Left ventricle myocardium inferior (tissue), 1 donor: ENCODE measurements around the gene HELQ. TPM values are rescaled to one million over a fixed set of nuclear protein-coding genes. Genes with fewer than 3 reads are reported as not detected.
A peak's percentile ranks its signal among the peaks of the same experiment; 100 is the strongest.

Experiments
- DNase-seq: peaks from one replicate; pipeline ENCODE4 v3.0.0-alpha.2; 2020
- H3K27ac ChIP-seq: fragments of 200-600 bp; replicated peaks from 2 replicates; pipeline ENCODE4 v1.8.0; 2021
- H3K27me3 ChIP-seq: fragments of 200-600 bp; 2 replicates; pipeline ENCODE4 v1.8.0; 2021; ENCODE audit warnings: low read depth
- H3K36me3 ChIP-seq: fragments of 200-600 bp; 2 replicates; pipeline ENCODE4 v1.8.0; 2021
- H3K4me1 ChIP-seq: fragments of 200-600 bp; 2 replicates; pipeline ENCODE4 v1.8.0; 2021
- H3K4me3 ChIP-seq: fragments of 200-600 bp; 2 replicates; pipeline ENCODE4 v1.8.0; 2021; ENCODE audit warnings: mild to moderate bottlenecking, moderate library complexity
- H3K9me3 ChIP-seq: fragments of 200-600 bp; replicated peaks from 2 replicates; pipeline ENCODE4 v1.8.0; 2021
- CTCF ChIP-seq: fragments of 200-600 bp; IDR thresholded peaks from 2 replicates; pipeline ENCODE4 v1.8.0; 2021; ENCODE audit warnings: antibody characterized with exemption, mild to moderate bottlenecking, borderline replicate concordance
- intact Hi-C: fragments of 100-400 bp; cut with micrococcal nuclease; formaldehyde crosslinking; loops from one replicate; pipeline ENCODE4 v1.11.0; 2022
- total RNA-seq: library from RNA; stranded (reverse); fragmentation: NEBNext Ultra II Directional; extraction: Animal tissue kit (Norgen Biotek cat#: 25700); gene quantifications from one replicate; pipeline ENCODE4 v1.2.1, GENCODE V29; 2021
- donor health status: DM: no; HTN: yes; CAD: no; lungs with severe emphysema.

Gene HELQ
- total RNA-seq, 1 donor from 2014 or later = 14.0 TPM

- peaks cover 3% of the 10 kb centered on the region for H3K36me3 ChIP-seq
- intact Hi-C loops = no loop called here
- peak; percentile 7 for TF ChIP-seq CTCF
- DNase-seq = peak; percentile 96
- no peaks in the 10 kb centered on the region for H3K9me3 ChIP-seq
- H3K27me3 ChIP-seq = no peaks in the 10 kb centered on the region
- peak within 1 kb of the TSS; percentile 93 for H3K27ac ChIP-seq
- H3K4me3 ChIP-seq = peak within 1 kb of the TSS; percentile 80
- H3K4me1 ChIP-seq = peaks cover 22% of the 10 kb centered on the region
Measured at GRCh38 chr4:83484500-83485461, 29.2 kb upstream of the HELQ start, which contains the start of gene ABRAXAS1. ABRAXAS1 (minus strand) TSS chr4:83485100; CDS start chr4:83485072, 28 bp downstream.

DNA sequence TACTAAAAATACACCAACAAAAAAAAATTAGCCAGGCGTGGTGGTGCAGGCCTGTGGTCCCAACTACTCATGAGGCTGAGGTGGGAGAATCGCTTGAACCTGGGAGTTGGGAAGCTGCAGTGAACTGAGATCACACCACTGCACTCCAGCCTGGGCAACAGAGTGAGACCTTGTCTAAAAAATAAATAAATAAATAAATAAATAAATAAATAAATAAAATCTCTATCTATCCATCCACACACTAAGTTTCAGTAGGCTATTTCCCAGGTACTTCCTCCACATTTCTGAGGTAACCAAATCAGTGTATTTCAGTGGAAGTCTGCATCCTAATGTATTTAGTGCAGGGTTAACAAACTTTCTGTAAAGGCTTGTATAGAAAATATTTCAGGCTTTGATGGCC, 18.3 kb upstream of the HELQ start:
- H3K4me3 ChIP-seq = no peak overlapping the region
- no peak for DNase-seq
- no peak overlapping the region for H3K27ac ChIP-seq
- intact Hi-C loops = no loop called here
- H3K4me1 ChIP-seq = no peaks in the 10 kb centered on the region
- no peak for TF ChIP-seq CTCF
- no peaks in the 10 kb centered on the region for H3K9me3 ChIP-seq
- H3K27me3 ChIP-seq = no peaks in the 10 kb centered on the region
- peaks cover 34% of the 10 kb centered on the region for H3K36me3 ChIP-seq

DNA sequence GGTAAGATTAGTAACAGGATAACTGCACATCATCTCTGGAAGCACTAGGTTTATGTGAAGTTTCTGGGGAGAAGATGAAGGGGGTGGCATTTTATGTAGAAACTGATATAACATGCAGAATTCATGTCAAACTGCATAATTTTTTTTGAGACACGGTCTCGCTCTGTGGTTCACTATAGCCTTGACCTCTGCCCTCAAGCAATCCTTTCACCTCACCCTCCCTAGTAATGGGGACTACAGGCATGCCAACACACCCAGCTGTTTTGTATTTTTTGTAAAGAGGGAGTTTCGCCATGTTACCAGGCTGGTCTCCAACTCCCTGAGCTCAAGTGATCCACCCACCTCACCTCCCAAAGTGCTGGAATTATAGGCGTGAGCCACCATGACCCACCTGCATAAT, 17.8 kb upstream of the HELQ start:
- peaks cover 39% of the 10 kb centered on the region for H3K36me3 ChIP-seq
- no peaks in the 10 kb centered on the region for H3K4me1 ChIP-seq
- no peak overlapping the region for H3K4me3 ChIP-seq
- H3K27me3 ChIP-seq = no peaks in the 10 kb centered on the region
- TF ChIP-seq CTCF = no peak
- no peaks in the 10 kb centered on the region for H3K9me3 ChIP-seq
- H3K27ac ChIP-seq = no peak overlapping the region
- intact Hi-C loops = no loop called here
- DNase-seq = no peak

GRCh38 chr4:83456184-83456501, 520 bp upstream of the HELQ start:
- H3K9me3 ChIP-seq = no peaks in the 10 kb centered on the region
- H3K27me3 ChIP-seq = no peaks in the 10 kb centered on the region
- H3K4me1 ChIP-seq = peaks cover 53% of the 10 kb centered on the region
- DNase-seq = no peak
- TF ChIP-seq CTCF = no peak
- peaks cover 62% of the 10 kb centered on the region for H3K36me3 ChIP-seq
- H3K27ac ChIP-seq = peak overlapping the region; percentile 96
- peak overlapping the region; percentile 89 for H3K4me3 ChIP-seq
- intact Hi-C loops = no loop called here

DNA sequence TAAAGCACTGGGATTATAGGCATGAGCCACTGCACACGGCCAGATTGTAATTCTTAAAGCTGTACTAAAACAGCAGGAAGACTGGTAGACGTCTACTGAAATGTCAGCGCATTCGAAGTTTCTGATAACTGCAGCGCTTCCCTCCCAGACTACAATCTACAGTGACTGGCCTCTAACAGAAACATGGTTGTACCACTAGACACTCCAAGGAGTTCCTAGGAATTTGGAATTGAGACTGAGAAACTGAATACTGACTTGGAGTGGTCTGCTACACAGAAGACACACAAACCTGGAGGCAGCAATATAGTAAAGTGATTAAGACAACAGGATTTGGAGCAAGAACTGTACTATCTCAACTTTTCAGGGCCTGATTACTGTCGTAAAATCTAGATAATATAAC, 937 bp downstream of the HELQ start:
- DNase-seq = no peak
- intact Hi-C loops = no loop called here
- no peaks in the 10 kb centered on the region for H3K27me3 ChIP-seq
- H3K4me3 ChIP-seq = peak overlapping the region; percentile 89
- H3K9me3 ChIP-seq = no peaks in the 10 kb centered on the region
- TF ChIP-seq CTCF = no peak
- peak overlapping the region; percentile 96 for H3K27ac ChIP-seq
- H3K36me3 ChIP-seq = peaks cover 48% of the 10 kb centered on the region
- peaks cover 53% of the 10 kb centered on the region for H3K4me1 ChIP-seq
